HepG2 (cell line): Measurements from ENCODE around the gene HS3ST3B1. TPM values are rescaled to one million over a fixed set of nuclear protein-coding genes. Genes with fewer than 3 reads are reported as not detected.
A peak's percentile ranks its signal among the peaks of the same experiment; 100 is the strongest.

Experiments used
- CREM ChIP-seq, 2 experiments: sonication (generic) in 1 of 2; formaldehyde crosslinking in 1 of 2; IDR thresholded peaks; 2 replicates each; pipeline versions ENCODE4 v1.4.0 to v1.6.1; 2016 to 2020; ENCODE audit warnings: antibody characterized with exemption in 1 of 2, mild to moderate bottlenecking in 1 of 2, missing genetic modification reagents in 1 of 2
- DMAP1 ChIP-seq: IDR thresholded peaks from 2 replicates; pipeline ENCODE4 v1.6.1; 2016
- EP300 ChIP-seq, 3 experiments: sonication (generic) in 1 of 3; formaldehyde crosslinking in 1 of 3; IDR thresholded peaks; 2 replicates each; pipeline versions ENCODE4 v1.5.1 to v1.6.1; 2011 to 2020; ENCODE audit warnings: low read depth in 2 of 3, low read length in 2 of 3, borderline replicate concordance in 1 of 3, improper control_type of control experiment in 1 of 3, mild to moderate bottlenecking in 1 of 3, missing genetic modification reagents in 1 of 3, moderate library complexity in 1 of 3
- ETS1 ChIP-seq: sonication (generic); formaldehyde crosslinking; IDR thresholded peaks from 2 replicates; pipeline ENCODE4 v1.4.0; 2020; ENCODE audit warnings: missing genetic modification reagents
- FOXA1 ChIP-seq, 2 experiments: fragments of 450-650 bp in 1 of 2; sonication (generic) in 1 of 2; formaldehyde crosslinking in 1 of 2; IDR thresholded peaks; 2 replicates each; pipeline versions ENCODE4 v1.4.0 to v1.6.1; 2016 to 2020; ENCODE audit warnings: missing genetic modification reagents in 1 of 2
- HNRNPUL1 ChIP-seq: fragments of 200-400 bp; formaldehyde crosslinking; IDR thresholded peaks from 2 replicates; pipeline ENCODE4 v1.6.1; 2017; ENCODE audit warnings: low read depth, mild to moderate bottlenecking, low read length, moderate library complexity
- KDM3A ChIP-seq: IDR thresholded peaks from 2 replicates; pipeline ENCODE4 v1.6.1; 2018; ENCODE audit warnings: low read depth, missing compliant biosample characterization
- RXRB ChIP-seq: IDR thresholded peaks from 2 replicates; pipeline ENCODE4 v1.6.1; 2016; ENCODE audit warnings: borderline replicate concordance, missing genetic modification reagents, missing compliant biosample characterization
- ZBTB3 ChIP-seq: sonication (generic); formaldehyde crosslinking; IDR thresholded peaks from 2 replicates; pipeline ENCODE4 v1.4.0; 2020; ENCODE audit warnings: low read depth, mild to moderate bottlenecking, moderate library complexity, missing genetic modification reagents, borderline replicate concordance
- ZFP37 ChIP-seq: sonication (generic); formaldehyde crosslinking; IDR thresholded peaks from 2 replicates; pipeline ENCODE4 v1.4.0; 2020; ENCODE audit warnings: missing genetic modification reagents, borderline replicate concordance
- ZNF614 ChIP-seq: IDR thresholded peaks from 2 replicates; pipeline ENCODE4 v1.6.1; 2018; ENCODE audit warnings: missing biosample characterization, missing genetic modification reagents, inconsistent platforms, borderline replicate concordance
- ZSCAN20 ChIP-seq: sonication (generic); formaldehyde crosslinking; IDR thresholded peaks from 2 replicates; pipeline ENCODE4 v1.4.0; 2020; ENCODE audit warnings: missing genetic modification reagents, mild to moderate bottlenecking, borderline replicate concordance
- polyA plus RNA-seq, 8 experiments: library from polyadenylated mRNA; depleted of rRNA in 3 of 8; stranded (reverse) in 7 of 8; unstranded in 1 of 8; fragments of >200 nt; fragmentation: Illumina TruSeq in 4 of 8; extraction: Trizol in 4 of 8; gene quantifications; 2 replicates each; pipeline versions ENCODE4 v1.2.1 to v1.2.3, GENCODE V29; 2011 to 2016; ENCODE audit warnings: low read depth in 4 of 8, missing spikeins in 1 of 8, mixed read lengths in 1 of 8; ENCODE audit not compliant: insufficient read depth in 1 of 8
- total RNA-seq, 5 experiments: library from RNA; depleted of rRNA; stranded (reverse); fragments of >200 nt; fragmentation: Illumina TruSeq; extraction: Trizol; gene quantifications; 2 replicates each; pipeline ENCODE4 v1.2.3, GENCODE V29; 2016; ENCODE audit warnings: low read depth in 1 of 5
- TF ChIP-seq, protein P1 (sequence below): sonication (generic); formaldehyde crosslinking; IDR thresholded peaks from 2 replicates; pipeline ENCODE4 v1.4.0; 2020; ENCODE audit warnings: mild to moderate bottlenecking, missing genetic modification reagents, borderline replicate concordance

The HS3ST3B1 gene
- total and polyA plus RNA-seq, 2 of the 13 experiments (the other 11 are each of a cell fraction or from before 2014, with no cell fraction given): 15.7 to 39.5 TPM

- TF ChIP-seq KDM3A (CRISPR knock-in tag): peak; percentile 24; the same call in 1 of the 2 replicates
- TF ChIP-seq ZFP37 (CRISPR knock-in tag): no peak
- peak; percentile 69; the same call in 1 of the 2 replicates for TF ChIP-seq RXRB
- 0 out of 2 replicates have a peak, but pooled peaks have one; percentile 25 for TF ChIP-seq ZNF614 (CRISPR knock-in tag)
- TF ChIP-seq HNRNPUL1: peak; percentile 76; the same call in 1 of the 2 replicates
- no peak for TF ChIP-seq DMAP1 (CRISPR knock-in tag)
- TF ChIP-seq FOXA1 (IDR thresholded peaks at IDR 0.05): no peak
- peak; percentile 60; the same call in 1 of the 2 replicates for TF ChIP-seq FOXA1 (CRISPR knock-in tag; IDR thresholded peaks at IDR 0.05)
- TF ChIP-seq ZBTB3 (CRISPR knock-in tag): no peak
- peak; percentile 55 for TF ChIP-seq CREM (IDR thresholded peaks at IDR 0.05)
- no peak for TF ChIP-seq CREM (CRISPR knock-in tag; IDR thresholded peaks at IDR 0.05)
- TF ChIP-seq, protein P1, sequence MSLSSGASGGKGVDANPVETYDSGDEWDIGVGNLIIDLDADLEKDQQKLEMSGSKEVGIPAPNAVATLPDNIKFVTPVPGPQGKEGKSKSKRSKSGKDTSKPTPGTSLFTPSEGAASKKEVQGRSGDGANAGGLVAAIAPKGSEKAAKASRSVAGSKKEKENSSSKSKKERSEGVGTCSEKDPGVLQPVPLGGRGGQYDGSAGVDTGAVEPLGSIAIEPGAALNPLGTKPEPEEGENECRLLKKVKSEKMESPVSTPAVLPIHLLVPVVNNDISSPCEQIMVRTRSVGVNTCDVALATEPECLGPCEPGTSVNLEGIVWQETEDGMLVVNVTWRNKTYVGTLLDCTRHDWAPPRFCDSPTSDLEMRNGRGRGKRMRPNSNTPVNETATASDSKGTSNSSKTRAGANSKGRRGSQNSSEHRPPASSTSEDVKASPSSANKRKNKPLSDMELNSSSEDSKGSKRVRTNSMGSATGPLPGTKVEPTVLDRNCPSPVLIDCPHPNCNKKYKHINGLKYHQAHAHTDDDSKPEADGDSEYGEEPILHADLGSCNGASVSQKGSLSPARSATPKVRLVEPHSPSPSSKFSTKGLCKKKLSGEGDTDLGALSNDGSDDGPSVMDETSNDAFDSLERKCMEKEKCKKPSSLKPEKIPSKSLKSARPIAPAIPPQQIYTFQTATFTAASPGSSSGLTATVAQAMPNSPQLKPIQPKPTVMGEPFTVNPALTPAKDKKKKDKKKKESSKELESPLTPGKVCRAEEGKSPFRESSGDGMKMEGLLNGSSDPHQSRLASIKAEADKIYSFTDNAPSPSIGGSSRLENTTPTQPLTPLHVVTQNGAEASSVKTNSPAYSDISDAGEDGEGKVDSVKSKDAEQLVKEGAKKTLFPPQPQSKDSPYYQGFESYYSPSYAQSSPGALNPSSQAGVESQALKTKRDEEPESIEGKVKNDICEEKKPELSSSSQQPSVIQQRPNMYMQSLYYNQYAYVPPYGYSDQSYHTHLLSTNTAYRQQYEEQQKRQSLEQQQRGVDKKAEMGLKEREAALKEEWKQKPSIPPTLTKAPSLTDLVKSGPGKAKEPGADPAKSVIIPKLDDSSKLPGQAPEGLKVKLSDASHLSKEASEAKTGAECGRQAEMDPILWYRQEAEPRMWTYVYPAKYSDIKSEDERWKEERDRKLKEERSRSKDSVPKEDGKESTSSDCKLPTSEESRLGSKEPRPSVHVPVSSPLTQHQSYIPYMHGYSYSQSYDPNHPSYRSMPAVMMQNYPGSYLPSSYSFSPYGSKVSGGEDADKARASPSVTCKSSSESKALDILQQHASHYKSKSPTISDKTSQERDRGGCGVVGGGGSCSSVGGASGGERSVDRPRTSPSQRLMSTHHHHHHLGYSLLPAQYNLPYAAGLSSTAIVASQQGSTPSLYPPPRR (CRISPR knock-in tag): peak; percentile 31; the same call in 1 of the 2 replicates
- TF ChIP-seq ZSCAN20 (CRISPR knock-in tag): no peak
- TF ChIP-seq EP300 (IDR thresholded peaks at IDR 0.05; ENCODE audit: low read depth in 2 of 2, low read length in 2 of 2): peak in 1 of 2 experiments; percentile 79; a peak in 1 of 4 replicates
- no peak; the same call in 1 of the 2 replicates for TF ChIP-seq EP300 (CRISPR knock-in tag; IDR thresholded peaks at IDR 0.05; ENCODE audit: borderline replicate concordance)
- TF ChIP-seq ETS1 (CRISPR knock-in tag): no peak
Observed at GRCh38 chr17:14276535-14277250, 24.2 kb upstream of the HS3ST3B1 start (continued).
